GM12892 (cell line): Measurements from ENCODE around the gene KCNMA1.

Source experiments
- POLR2A ChIP-seq: IDR thresholded peaks from 2 replicates; pipeline ENCODE4 v1.6.1; 2011; ENCODE audit warnings: low read depth, low read length, control low read depth
- TAF1 ChIP-seq: IDR thresholded peaks from 2 replicates; pipeline ENCODE4 v1.6.1; 2011; ENCODE audit warnings: low read depth, mild to moderate bottlenecking, control low read depth, low read length, borderline replicate concordance

GRCh38 chr10:76993213-76993612 is 644.4 kb downstream of the KCNMA1 start:
- TF ChIP-seq POLR2A (no peak), TAF1 (no peak)
